Endodermal cell (in vitro differentiated cells): ENCODE measurements around the gene RCC1. TPM values are rescaled to one million over a fixed set of nuclear protein-coding genes. Genes with fewer than 3 reads are reported as not detected.

Experiments
- DNase-seq: peaks from one replicate; pipeline ENCODE4 v3.0.0-alpha.2; 2017
- H3K27ac ChIP-seq: 2 replicates; pipeline ENCODE4 v1.5.1; 2013; ENCODE audit warnings: mild to moderate bottlenecking, low read depth, low read length, moderate library complexity
- H3K27me3 ChIP-seq: 2 replicates; pipeline ENCODE4 v1.6.1; 2013; ENCODE audit warnings: mild to moderate bottlenecking, low read length, moderate library complexity; ENCODE audit not compliant: insufficient read depth, control insufficient read depth, poor library complexity, severe bottlenecking
- H3K36me3 ChIP-seq: 2 replicates; pipeline ENCODE4 v1.7.0; 2013; ENCODE audit warnings: mild to moderate bottlenecking, low read length, moderate library complexity; ENCODE audit not compliant: control insufficient read depth, insufficient read depth
- H3K4me1 ChIP-seq: one replicate; pipeline ENCODE4 v1.7.0; 2013; ENCODE audit warnings: low read length; ENCODE audit not compliant: control insufficient read depth, insufficient read depth
- H3K4me3 ChIP-seq: 2 replicates; pipeline ENCODE4 v1.5.1; 2013; ENCODE audit warnings: mild to moderate bottlenecking, low read length, moderate library complexity
- H3K9ac ChIP-seq: 2 replicates; pipeline ENCODE4 v1.6.1; 2013; ENCODE audit warnings: mild to moderate bottlenecking, low read length, moderate library complexity; ENCODE audit not compliant: poor library complexity, severe bottlenecking; ENCODE audit errors: extremely low read depth
- H3K9me3 ChIP-seq: 2 replicates; pipeline ENCODE4 v1.6.1; 2013; ENCODE audit warnings: mild to moderate bottlenecking, low read length, moderate library complexity; ENCODE audit not compliant: control insufficient read depth
- H3K27ac Mint-ChIP-seq: 2 replicates; pipeline ENCODE4 v1.8.0; 2020; ENCODE audit warnings: mixed read lengths
- H3K27me3 Mint-ChIP-seq: 2 replicates; pipeline ENCODE4 v1.8.0; 2021; ENCODE audit warnings: mild to moderate bottlenecking, mixed read lengths; ENCODE audit not compliant: insufficient read depth
- H3K36me3 Mint-ChIP-seq: 2 replicates; pipeline ENCODE4 v1.8.0; 2020; ENCODE audit warnings: low read depth, mixed read lengths
- H3K4me1 Mint-ChIP-seq: 2 replicates; pipeline ENCODE4 v1.8.0; 2020; ENCODE audit warnings: mixed read lengths
- H3K4me3 Mint-ChIP-seq: 2 replicates; pipeline ENCODE4 v1.8.0; 2020; ENCODE audit warnings: mild to moderate bottlenecking, moderate library complexity, mixed read lengths
- H3K9me3 Mint-ChIP-seq: 2 replicates; pipeline ENCODE4 v1.8.0; 2020; ENCODE audit warnings: mild to moderate bottlenecking, mixed read lengths
- WGBS, 2 experiments: methylation state at CpG; one replicate each; pipeline versions ENCODE4 v1.1.5 to v1.1.7; 2013; ENCODE audit warnings: missing lambda C conversion rate in 2 of 2, mixed read lengths in 1 of 2; ENCODE audit not compliant: insufficient coverage in 1 of 2, insufficient read length in 1 of 2; 5-methylcytosine and 5-hydroxymethylcytosine counted together
- total RNA-seq, 2 donors: library from RNA; stranded (reverse); fragmentation: NEBNext Ultra II Directional in 1 of 2; extraction: Animal tissue kit (Norgen Biotek cat#: 25700) in 1 of 2; gene quantifications; 2 replicates in 1 of 2; 3 replicates in 1 of 2; pipeline ENCODE4 v1.2.1, GENCODE V29; 2021
- TF ChIP-seq, protein P1 (sequence below): fragments of 200-600 bp; sonication (generic); conservative IDR thresholded peaks from 2 replicates; pipeline ENCODE4 v1.5.0; 2021; ENCODE audit warnings: antibody characterized with exemption, mild to moderate bottlenecking

The RCC1 gene
- total RNA-seq, 2 donors from 2014 or later: 55.4 to 65.3 TPM

DNA sequence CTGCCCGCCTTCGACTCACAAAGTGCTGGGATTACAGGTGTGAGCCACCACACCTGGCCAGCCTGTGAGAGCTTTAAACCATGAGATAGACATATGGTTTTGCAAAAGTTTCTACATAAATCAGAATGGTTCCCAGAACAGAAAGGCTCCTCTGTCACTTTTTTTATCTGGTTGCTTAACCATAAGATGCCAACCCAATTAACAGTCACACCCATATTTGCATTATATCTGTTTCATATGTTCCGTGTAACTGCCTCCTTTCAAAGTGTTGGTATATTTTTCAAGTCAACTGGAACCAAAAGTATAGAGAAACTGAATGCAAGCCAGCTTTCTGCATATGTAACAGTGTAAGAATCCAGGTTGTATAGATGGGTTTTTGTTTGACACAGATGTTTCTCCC is 23.7 kb upstream of the RCC1 start:
- Mint-ChIP-seq H3K4me3 (no peak overlapping the region), H3K27ac (no peak overlapping the region), H3K36me3 (peaks cover 65% of the 10 kb centered on the region), H3K27me3 (no peaks in the 10 kb centered on the region), H3K9me3 (no peaks in the 10 kb centered on the region), H3K4me1 (no peaks in the 10 kb centered on the region)
- Histone ChIP-seq H3K9me3 (no peaks in the 10 kb centered on the region), H3K4me3 (no peak overlapping the region), H3K9ac (no peak overlapping the region), H3K27ac (no peak overlapping the region), H3K36me3 (peaks cover 59% of the 10 kb centered on the region), H3K27me3 (no peaks in the 10 kb centered on the region), H3K4me1 (no peaks in the 10 kb centered on the region)
- no peak for DNase-seq
- TF ChIP-seq, protein P1, sequence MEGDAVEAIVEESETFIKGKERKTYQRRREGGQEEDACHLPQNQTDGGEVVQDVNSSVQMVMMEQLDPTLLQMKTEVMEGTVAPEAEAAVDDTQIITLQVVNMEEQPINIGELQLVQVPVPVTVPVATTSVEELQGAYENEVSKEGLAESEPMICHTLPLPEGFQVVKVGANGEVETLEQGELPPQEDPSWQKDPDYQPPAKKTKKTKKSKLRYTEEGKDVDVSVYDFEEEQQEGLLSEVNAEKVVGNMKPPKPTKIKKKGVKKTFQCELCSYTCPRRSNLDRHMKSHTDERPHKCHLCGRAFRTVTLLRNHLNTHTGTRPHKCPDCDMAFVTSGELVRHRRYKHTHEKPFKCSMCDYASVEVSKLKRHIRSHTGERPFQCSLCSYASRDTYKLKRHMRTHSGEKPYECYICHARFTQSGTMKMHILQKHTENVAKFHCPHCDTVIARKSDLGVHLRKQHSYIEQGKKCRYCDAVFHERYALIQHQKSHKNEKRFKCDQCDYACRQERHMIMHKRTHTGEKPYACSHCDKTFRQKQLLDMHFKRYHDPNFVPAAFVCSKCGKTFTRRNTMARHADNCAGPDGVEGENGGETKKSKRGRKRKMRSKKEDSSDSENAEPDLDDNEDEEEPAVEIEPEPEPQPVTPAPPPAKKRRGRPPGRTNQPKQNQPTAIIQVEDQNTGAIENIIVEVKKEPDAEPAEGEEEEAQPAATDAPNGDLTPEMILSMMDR: no peak
- WGBS, 2 experiments: 88 to 94% methylated on average over 2 to 3 of the region's 3 CpGs

DNA sequence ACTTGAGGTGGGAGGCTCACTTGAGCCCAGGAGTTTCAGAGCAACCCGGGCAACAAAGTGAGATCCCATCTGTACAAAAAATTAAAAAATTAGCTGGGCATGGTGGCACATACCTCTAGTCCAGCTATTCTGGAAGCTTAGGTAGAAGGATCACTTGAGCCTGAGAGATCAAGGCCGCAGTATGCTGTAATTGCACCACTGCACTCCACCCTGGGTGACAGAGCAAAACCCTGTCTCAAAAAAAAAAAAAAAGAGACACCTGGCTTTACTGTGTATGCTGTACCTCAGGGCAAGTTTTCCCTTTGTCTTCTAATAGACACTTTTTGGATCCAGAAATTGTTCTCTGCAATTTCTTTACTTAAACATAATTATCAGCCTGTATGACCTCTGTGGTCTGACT is 23.1 kb upstream of the RCC1 start:
- TF ChIP-seq, protein P1: no peak
- Histone ChIP-seq H3K36me3 (peaks cover 55% of the 10 kb centered on the region), H3K27me3 (no peaks in the 10 kb centered on the region), H3K4me3 (no peak overlapping the region), H3K4me1 (no peaks in the 10 kb centered on the region), H3K9ac (no peak overlapping the region), H3K9me3 (no peaks in the 10 kb centered on the region), H3K27ac (no peak overlapping the region)
- no peak overlapping the region for H3K4me3 Mint-ChIP-seq
- WGBS, 2 experiments: 86 to 95% methylated on average over 2 of the region's 2 CpGs
- H3K27ac Mint-ChIP-seq: no peak overlapping the region
- H3K27me3 Mint-ChIP-seq: no peaks in the 10 kb centered on the region
- no peaks in the 10 kb centered on the region for H3K4me1 Mint-ChIP-seq
- H3K9me3 Mint-ChIP-seq: no peaks in the 10 kb centered on the region
- no peak for DNase-seq
- H3K36me3 Mint-ChIP-seq: peaks cover 62% of the 10 kb centered on the region

DNA sequence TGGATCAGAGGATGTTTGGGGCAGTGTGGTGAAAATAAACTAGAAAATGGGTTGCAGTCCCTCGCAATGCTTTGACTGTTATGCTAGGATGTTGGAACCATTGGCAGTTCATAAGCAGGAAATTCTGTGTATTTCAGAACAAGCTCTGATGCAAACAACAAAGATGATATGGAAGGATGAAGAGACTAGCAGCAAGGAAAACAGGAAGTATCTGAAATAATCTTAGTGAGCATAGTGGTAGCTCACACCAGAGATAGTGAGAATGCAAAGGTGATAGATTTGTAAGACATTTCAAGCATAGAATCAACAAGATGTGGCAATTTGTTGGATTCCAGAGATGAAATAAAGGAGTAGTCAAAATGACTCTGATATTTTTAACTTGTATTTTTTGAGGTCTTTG is 11.1 kb upstream of the RCC1 start:
- no peak overlapping the region for H3K27ac Mint-ChIP-seq

More for the DNA sequence above, 11.1 kb upstream of the RCC1 start:
- Histone ChIP-seq H3K36me3 (peaks cover 47% of the 10 kb centered on the region), H3K27ac (no peak overlapping the region), H3K27me3 (no peaks in the 10 kb centered on the region), H3K4me1 (no peaks in the 10 kb centered on the region), H3K4me3 (no peak overlapping the region), H3K9ac (no peak overlapping the region), H3K9me3 (no peaks in the 10 kb centered on the region)
- TF ChIP-seq, protein P1: no peak
- Mint-ChIP-seq H3K4me3 (no peak overlapping the region), H3K36me3 (peaks cover 56% of the 10 kb centered on the region), H3K4me1 (no peaks in the 10 kb centered on the region), H3K27me3 (no peaks in the 10 kb centered on the region), H3K9me3 (no peaks in the 10 kb centered on the region)
- whole genome bisulfite sequencing, 2 experiments: 98 to 100% methylated on average over 1 of the region's 1 CpG
- no peak for DNase-seq
